GM08714 (cell line): ENCODE data around the gene GLE1.
"Not testable (repeated sequence)": the region's sequence is repeated elsewhere in the genome, so short reads cannot be mapped to it uniquely, and the experiment has no call there.

Experiments used
- H3K4me3 ChIP-seq: fragments of 200-500 bp; sonication (Bioruptor generic); 2 replicates; pipeline ENCODE4 v1.5.1; 2014; ENCODE audit warnings: mild to moderate bottlenecking, low read length, inconsistent platforms
- ZNF274 ChIP-seq: IDR thresholded peaks from 2 replicates; pipeline ENCODE4 v1.6.1; 2012; ENCODE audit warnings: mild to moderate bottlenecking, low read depth, low read length

Gene GLE1

DNA sequence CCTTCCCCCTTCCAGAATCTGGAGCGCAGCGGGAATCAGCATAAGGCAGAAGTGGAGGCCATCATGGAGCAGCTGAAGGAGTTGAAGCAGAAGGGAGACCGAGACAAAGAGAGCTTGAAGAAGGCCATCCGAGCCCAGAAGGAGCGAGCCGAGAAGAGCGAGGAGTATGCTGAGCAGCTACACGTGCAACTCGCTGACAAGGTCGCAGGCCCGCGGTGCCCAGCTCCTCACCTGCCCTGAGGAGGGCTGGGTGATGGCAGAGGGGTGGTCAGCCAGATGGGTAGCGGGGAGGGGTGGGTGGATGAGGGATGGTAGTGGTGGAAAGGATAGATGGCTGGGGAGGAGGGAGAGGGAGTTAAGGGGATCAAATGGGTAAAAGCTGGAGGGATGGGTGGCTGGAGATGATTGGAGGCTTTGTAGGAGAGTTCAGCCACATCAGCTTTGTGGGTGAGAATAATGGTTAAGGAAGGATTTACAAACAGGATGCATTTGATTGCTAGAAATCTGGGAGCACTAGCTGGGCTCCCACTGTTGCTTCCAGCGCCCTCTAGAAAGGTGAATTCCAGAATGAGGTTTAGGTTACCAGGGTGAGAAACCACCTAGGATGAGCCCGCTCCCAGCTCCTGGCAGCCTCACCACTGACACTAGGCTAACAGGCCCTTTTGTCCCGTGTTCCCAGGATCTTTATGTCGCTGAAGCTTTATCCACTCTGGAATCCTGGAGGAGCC is 19.7 kb upstream of the GLE1 start:
- TF ChIP-seq ZNF274 = no peak
- no peak overlapping the region for H3K4me3 ChIP-seq

DNA sequence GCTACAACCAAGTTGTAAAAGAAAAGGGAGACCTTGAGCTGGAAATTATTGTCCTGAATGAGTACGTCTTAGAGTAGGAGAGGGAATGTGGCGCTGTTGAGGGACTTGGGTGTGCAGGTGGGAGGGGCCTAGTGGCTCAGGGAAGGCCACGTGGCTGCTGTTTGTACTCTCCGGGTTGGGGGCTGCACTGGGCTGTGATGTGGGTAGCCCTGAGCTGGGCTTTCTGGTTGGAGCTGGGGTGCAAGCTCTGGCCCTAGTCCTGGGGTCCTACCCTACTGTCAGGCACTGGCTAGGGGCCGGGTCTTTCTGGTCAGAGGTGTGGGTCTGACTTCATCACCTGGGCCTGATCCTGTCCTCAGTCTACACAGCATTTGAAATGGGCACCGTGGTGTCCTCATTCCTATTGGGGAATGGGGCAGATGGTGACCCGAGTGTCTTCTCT is 19.1 kb upstream of the GLE1 start:
- TF ChIP-seq ZNF274 = no peak
- H3K4me3 ChIP-seq = no peak overlapping the region

DNA sequence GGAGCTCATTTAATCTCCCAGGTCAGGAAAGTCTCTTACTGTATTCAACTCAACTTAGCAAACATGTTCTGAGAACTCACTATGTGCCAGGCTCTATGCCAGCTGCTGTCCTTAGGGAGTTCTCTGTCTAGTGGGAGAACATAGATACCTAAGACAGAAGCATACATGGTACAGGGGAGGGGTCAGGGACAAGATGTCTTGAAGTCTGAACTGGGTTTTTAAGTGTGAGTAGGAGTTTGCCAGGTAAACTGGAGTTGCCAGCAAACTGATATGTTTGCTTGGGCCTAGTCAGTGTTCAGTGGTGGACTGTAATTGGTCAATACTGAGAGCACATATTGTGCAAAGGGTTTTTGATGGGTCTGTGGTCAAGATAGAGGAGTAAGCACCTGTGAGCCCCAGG is 18.3 kb upstream of the GLE1 start:
- no peak for TF ChIP-seq ZNF274
- H3K4me3 ChIP-seq = no peak overlapping the region

DNA sequence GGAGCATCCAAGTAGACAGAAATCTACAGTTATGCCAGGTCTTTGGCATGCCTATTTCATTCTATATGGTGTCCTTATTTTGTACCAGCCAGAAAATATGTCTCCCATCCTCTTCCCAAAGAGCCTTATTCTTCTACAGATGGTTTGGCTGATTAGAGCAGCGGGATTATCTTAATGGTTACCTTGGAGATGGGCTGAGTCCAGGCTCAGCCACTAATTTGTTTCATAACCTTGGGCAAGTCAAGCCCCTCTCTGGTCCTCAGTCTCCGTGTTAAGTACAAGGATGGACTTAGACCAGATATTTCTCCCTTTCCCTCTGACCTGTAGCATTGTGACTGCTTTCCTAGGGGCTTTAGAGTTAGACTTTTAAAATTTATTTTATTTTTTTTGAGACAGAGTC is 11.1 kb upstream of the GLE1 start:
- TF ChIP-seq ZNF274 = no peak
- H3K4me3 ChIP-seq = no peak overlapping the region

DNA sequence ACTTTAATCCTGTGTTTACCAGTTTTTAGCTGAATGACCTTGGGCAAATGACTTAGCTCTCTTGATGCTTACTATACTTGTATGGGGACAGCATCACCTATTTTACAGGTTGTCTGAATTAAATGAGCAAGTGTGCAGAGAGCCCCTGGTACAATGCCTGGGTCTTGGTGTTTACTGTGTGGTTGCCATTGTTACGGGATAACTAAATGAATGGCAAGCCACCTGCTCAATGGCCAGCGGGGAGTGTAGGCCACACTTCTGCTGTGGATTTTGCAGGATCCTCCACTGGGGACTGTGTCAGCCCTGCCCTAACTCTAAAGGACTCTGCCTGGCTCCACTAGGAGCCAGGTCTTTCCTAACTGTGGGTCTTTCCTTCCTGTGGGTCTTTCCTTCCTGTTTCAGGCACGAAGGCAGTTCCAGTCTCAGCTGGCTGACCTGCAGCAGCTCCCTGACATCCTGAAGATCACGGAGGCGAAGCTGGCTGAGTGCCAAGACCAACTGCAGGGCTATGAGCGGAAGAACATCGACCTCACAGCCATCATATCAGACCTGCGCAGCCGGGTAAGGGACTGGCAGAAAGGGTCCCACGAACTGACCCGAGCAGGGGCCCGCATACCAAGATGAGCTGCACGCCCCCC is 10.3 kb upstream of the GLE1 start:
- no peak overlapping the region for H3K4me3 ChIP-seq
- TF ChIP-seq ZNF274 = no peak

DNA sequence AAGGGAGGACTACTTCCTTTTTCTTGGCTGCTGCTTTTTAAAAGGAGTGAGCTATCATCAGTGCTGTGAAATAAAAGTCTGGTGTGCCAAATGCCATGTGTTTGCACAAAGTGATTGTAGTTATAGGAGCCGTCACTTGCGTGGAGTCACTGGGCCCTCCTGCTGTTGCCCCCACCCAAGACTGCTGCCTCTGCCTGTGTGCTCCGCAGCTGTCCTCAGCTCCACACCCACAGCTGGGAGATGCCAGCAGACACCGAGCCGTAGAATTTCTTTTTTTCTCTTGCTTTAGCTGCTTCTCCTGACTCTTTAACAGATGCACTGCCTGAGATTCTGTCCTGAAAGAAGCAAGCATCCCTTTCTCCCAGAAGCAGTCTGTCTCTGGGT is 9.8 kb upstream of the GLE1 start:
- TF ChIP-seq ZNF274 = no peak
- no peak overlapping the region for H3K4me3 ChIP-seq

DNA sequence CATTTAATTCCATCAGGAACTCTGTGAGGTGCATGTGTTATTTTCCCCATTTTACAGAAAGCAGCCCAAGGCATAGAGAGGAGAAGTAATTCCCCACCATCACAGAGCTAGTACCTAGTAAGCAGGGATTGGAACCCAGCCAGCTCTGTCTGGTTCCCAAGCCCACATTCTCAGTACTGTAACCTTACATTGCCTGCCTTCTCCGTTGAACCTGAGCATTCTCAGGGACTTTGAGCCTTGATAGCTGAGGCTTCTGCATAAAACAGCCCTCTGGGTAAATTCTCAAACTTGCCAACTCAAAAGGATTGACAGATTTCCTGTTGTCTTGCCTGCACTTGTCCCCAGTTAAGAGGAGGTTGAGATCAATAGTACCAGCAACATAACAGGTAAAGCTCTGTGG is 9.2 kb upstream of the GLE1 start:
- no peak overlapping the region for H3K4me3 ChIP-seq
- no peak for TF ChIP-seq ZNF274

DNA sequence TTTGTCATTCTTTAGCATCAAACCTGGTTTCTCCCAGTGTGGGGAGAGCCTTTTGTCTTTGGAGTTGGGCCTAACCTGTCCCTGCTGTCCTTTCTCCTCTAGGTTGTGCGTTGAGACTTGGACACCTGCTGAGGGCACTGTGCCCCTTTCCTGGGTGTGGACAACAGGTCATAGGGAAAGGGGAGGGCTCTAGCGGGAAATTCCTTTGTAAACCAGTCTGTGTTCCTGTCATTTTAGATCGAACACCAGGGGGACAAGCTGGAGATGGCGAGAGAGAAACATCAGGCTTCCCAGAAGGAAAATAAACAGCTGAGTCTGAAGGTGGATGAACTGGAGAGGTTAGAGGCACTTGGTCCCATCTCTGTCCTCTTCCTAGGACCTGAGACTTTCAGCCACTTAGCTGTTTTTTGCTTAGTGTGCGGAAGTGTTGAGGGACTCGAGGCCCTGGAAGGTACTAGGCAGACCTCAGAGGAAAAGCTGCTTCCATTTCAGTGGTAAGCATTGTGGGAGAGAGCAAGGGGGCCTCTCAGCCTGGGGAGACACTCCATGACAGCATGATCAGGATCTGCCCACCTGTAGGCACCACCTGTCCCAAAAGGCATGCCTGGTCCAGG is 8.6 kb upstream of the GLE1 start:
- TF ChIP-seq ZNF274 = no peak

DNA sequence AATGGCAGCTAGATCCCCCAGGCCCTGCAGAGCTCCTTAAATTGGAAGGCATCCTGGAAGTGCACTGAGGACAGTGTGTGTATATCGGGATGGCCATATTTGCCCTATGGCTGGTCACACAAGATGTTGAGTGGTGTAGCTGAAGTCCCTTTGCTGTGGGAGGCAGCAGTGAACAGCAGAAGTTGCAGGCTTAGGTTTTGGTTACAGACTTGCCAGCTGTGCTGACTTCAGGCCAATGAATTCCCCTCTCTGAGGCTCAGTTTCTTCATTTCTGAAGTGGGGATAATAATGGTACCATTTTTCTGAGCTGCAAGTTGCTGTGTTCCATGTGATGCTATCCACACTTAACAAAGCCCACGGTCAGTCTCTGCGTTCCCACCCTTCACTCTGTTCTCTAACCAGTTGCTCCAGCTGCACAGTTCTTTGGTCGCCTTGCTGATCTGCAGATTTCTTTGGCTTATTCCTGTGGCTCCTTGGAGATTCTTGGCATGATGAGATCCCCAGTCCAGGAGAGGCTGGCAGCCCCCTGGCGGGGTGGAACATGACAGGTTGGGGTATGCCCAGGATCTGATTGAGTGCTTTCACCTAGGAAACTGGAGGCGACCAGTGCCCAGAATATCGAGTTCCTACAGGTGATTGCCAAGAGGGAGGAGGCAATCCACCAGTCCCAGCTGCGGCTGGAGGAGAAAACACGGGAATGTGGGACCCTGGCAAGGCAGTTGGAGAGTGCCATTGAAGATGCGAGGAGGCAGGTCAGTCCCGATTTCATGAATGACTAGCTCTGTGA is 6.5 kb upstream of the GLE1 start:
- no peak for TF ChIP-seq ZNF274
- H3K4me3 ChIP-seq = no peak overlapping the region

More for the DNA sequence above, 8.6 kb upstream of the GLE1 start:
- H3K4me3 ChIP-seq = no peak overlapping the region

DNA sequence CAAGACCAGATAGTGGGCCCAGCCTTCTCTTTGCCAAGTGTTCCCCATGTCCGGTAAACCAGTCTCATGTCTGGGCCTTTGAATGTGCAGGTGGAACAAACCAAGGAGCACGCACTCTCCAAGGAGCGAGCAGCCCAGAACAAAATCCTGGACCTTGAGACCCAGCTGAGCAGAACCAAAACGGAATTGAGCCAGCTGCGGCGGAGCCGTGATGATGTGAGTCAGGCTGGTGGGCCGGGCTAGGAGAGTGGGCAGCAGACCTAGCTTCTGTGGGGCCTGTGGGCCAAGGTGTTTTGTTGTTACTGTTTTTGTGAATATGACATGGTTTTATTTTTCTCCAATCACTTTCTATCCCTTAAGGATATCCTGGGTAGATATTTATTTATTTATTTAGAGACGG is 5.6 kb upstream of the GLE1 start:
- no peak for TF ChIP-seq ZNF274
- H3K4me3 ChIP-seq = no peak overlapping the region

DNA sequence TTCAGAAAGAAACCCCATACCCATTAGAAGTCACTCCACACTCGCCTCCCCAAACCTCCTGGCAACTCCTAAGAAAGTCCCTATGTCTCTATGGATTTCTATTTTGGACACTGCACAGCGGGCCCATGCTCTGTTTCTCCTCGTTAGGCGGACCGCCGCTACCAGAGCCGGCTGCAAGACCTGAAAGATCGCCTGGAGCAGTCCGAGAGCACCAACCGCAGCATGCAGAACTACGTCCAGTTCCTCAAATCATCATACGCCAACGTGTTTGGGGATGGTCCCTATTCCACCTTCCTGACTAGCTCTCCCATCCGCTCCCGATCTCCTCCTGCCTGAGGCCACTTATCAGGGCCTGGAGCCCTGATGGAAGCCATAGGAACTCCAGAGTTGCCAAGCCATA is 4.6 kb upstream of the GLE1 start:
- no peak overlapping the region for H3K4me3 ChIP-seq
- TF ChIP-seq ZNF274 = no peak

DNA sequence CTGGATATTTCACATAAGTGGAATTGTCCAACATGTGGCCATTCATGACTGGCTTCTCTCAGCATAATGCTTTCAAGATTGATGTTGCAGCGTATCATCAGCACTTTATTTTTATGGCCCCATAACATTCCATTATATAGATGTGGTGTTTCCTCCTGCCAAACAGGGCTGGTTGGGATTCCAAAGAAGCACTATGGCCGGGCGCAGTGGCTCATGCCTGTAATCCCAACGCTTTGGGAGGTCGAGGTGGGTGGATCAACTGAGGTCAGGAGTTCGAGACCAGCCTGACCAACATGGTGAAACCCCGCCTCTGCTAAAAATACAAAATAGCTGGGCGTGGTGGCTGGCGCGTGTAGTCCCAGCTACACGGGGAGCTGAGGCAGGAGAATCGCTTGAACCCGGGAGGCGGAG is 1.1 kb upstream of the GLE1 start:
- H3K4me3 ChIP-seq = not testable (repeated sequence)

DNA sequence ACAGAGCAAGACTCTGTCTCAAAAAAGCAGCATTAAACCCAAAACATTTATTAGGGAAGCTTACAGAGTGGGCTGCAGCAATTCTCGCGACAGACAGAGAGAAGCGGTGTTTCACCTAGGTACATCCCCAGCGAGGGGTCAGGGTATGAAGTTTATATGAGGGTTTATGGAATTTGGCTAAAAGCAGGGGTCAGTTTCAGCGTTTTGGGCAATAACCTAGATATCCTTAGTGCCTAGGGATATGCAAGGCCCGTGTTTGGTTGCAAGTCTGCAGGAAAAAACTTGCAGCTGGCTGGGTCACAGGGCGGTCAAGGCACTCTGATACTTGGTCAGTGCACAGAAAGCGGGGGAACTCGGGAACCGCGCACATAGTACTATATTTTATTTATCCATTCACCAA is 649 bp upstream of the GLE1 start:
- no peak for TF ChIP-seq ZNF274
- peak overlapping the region; percentile 82; the same call in 1 of the 2 replicates for H3K4me3 ChIP-seq

DNA sequence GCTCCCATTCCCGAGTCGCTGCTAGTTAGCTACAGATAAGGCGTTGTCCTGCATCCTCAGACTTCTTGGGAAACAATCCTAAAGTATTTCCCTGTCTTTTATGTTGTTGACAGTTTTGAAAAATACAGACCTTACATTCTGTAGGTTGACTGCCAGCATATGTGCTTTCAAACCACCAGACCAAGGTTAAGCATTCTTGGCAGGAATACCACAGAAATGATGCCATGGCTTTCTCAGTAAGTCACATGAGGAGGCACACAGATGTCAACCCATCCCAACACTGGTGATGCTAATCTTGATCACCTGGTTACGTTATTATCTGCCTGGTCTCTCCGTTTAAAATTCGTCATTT is 871 bp downstream of the GLE1 start:
- peak overlapping the region; percentile 82 for H3K4me3 ChIP-seq
- no peak for TF ChIP-seq ZNF274

DNA sequence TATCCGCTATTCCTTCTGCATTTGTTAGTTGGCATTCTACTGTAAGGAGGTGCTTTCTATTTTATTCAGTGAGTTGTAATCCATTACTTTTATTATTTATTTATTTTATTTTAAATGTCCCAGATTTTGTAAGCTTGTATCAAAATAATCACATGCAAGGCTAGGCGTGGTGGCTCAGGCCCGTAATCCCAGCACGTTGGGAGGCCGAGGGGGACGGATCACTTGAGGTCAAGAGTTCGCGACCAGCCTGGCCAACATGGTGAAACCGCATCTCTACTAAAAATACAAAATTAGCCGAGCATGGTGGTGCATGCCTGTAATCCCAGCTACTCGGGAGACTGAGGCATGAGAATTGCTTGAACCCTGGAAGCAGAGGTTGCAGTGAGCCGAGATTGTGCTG is 1.4 kb downstream of the GLE1 start:
- not testable (repeated sequence) for H3K4me3 ChIP-seq
